Measurements from ENCODE around the gene POLR2E. TPM values are rescaled to one million over a fixed set of nuclear protein-coding genes. Genes with fewer than 3 reads are reported as not detected.
"Not testable (repeated sequence)": the region's sequence is repeated elsewhere in the genome, so short reads cannot be mapped to it uniquely, and the experiment has no call there.

POLR2E gene
- total RNA-seq, 2 experiments from 2014 or later: 272 to 275 TPM

- POLR2A ChIA-PET: not testable (repeated sequence)
- CTCF ChIA-PET: interaction anchor here (0.7 to 6.2 kb wide), 3 partner anchors 12 to 227 kb away, joined by 3 to 46 read pairs (median 4); no protein-coding TSS in a partner anchor
Measured at GRCh38 chr19:1129084-1129483, 33.9 kb upstream of the POLR2E start.

GRCh38 chr19:1128106-1128505, 32.9 kb upstream of the POLR2E start:
- ChIA-PET CTCF (interaction anchor here (0.8 kb wide), 1 partner anchor 11 kb away, joined by 4 read pairs; no protein-coding TSS in a partner anchor), POLR2A (interaction anchor here (0.7 kb wide), 1 partner anchor 11 kb away, joined by 3 read pairs; no protein-coding TSS in a partner anchor)

GRCh38 chr19:1126984-1127760, 32.0 kb upstream of the POLR2E start:
- POLR2A ChIA-PET: no interaction called here

GRCh38 chr19:1125601-1126467, 30.7 kb upstream of the POLR2E start:
- CTCF ChIA-PET: interaction anchor here (2.1 kb wide), 1 partner anchor 13 kb away, joined by 7 read pairs; no protein-coding TSS in a partner anchor

More at GRCh38 chr19:1126984-1127760, 32.0 kb upstream of the POLR2E start:
- CTCF ChIA-PET: interaction anchor here (0.9 kb wide), 1 partner anchor 13 kb away, joined by 4 read pairs; no protein-coding TSS in a partner anchor

GRCh38 chr19:1123885-1124677, 28.9 kb upstream of the POLR2E start:
- CTCF ChIA-PET: interaction anchor here (2.0 to 2.1 kb wide), 2 partner anchors 10 to 11 kb away, joined by 7 to 9 read pairs; no protein-coding TSS in a partner anchor
- POLR2A ChIA-PET: interaction anchor here (1.4 kb wide), 1 partner anchor 10 kb away, joined by 3 read pairs; no protein-coding TSS in a partner anchor

More at GRCh38 chr19:1125601-1126467, 30.7 kb upstream of the POLR2E start:
- POLR2A ChIA-PET: no interaction called here

GRCh38 chr19:1123381-1123780, 28.2 kb upstream of the POLR2E start:
- POLR2A ChIA-PET: interaction anchor here (1.4 kb wide), 1 partner anchor 10 kb away, joined by 3 read pairs; no protein-coding TSS in a partner anchor
- CTCF ChIA-PET: interaction anchor here (2.0 kb wide), 1 partner anchor 10 kb away, joined by 9 read pairs; no protein-coding TSS in a partner anchor

- POLR2A ChIA-PET: interaction anchor here (1.4 kb wide), 1 partner anchor 9 kb away, joined by 3 read pairs; no protein-coding TSS in a partner anchor
- CTCF ChIA-PET: interaction anchor here (2.0 kb wide), 1 partner anchor 9 kb away, joined by 9 read pairs; no protein-coding TSS in a partner anchor
Measured at GRCh38 chr19:1122972-1123363, 27.8 kb upstream of the POLR2E start.

GRCh38 chr19:1122021-1122971, 27.1 kb upstream of the POLR2E start:
- CTCF ChIA-PET: interaction anchor here (2.0 kb wide), 1 partner anchor 9 kb away, joined by 9 read pairs; no protein-coding TSS in a partner anchor
- POLR2A ChIA-PET: no interaction called here

GRCh38 chr19:1121395-1121794, 26.2 kb upstream of the POLR2E start:
- ChIA-PET CTCF (no interaction called here), POLR2A (no interaction called here)

- CTCF ChIA-PET: no interaction called here
- POLR2A ChIA-PET: no interaction called here
Measured at GRCh38 chr19:1119475-1120217, 24.5 kb upstream of the POLR2E start.

GRCh38 chr19:1118999-1119398, 23.8 kb upstream of the POLR2E start:
- ChIA-PET POLR2A (no interaction called here), CTCF (interaction anchor here (1.6 kb wide), 1 partner anchor 12 kb away, joined by 6 read pairs; no protein-coding TSS in a partner anchor)

GRCh38 chr19:1117654-1118053, 22.5 kb upstream of the POLR2E start:
- CTCF ChIA-PET: interaction anchor here (1.2 to 1.6 kb wide), 2 partner anchors 11 to 13 kb away, joined by 4 to 6 read pairs; no protein-coding TSS in a partner anchor

GRCh38 chr19:1116726-1117581, 21.8 kb upstream of the POLR2E start:
- CTCF ChIA-PET: interaction anchor here (1.2 kb wide), 1 partner anchor 12 kb away, joined by 4 read pairs; no protein-coding TSS in a partner anchor
- POLR2A ChIA-PET: interaction anchor here (0.5 to 1.9 kb wide), 2 partner anchors 11 to 14 kb away, joined by 3 to 7 read pairs; no protein-coding TSS in a partner anchor

More at GRCh38 chr19:1117654-1118053, 22.5 kb upstream of the POLR2E start:
- POLR2A ChIA-PET: interaction anchor here (0.5 to 1.9 kb wide), 2 partner anchors 10 to 13 kb away, joined by 3 to 7 read pairs; no protein-coding TSS in a partner anchor

- CTCF ChIA-PET: no interaction called here
- POLR2A ChIA-PET: no interaction called here
Measured at GRCh38 chr19:1115646-1116420, 20.7 kb upstream of the POLR2E start.

GRCh38 chr19:1114728-1115127, 19.6 kb upstream of the POLR2E start:
- CTCF ChIA-PET, POLR2A ChIA-PET: not testable (repeated sequence)

Data from activated CD8-positive, alpha-beta memory T cell treated with anti-CD3 and anti-CD28 coated beads for 36 hours (primary cell).